GM23338 (cell line): Measurements from ENCODE around the gene RASSF6.

ENCODE experiments used
- CTCF ChIP-seq, 2 experiments: fragments of 200-600 bp in 1 of 2; sonication (generic) in 1 of 2; conservative IDR thresholded peaks; 2 replicates each; pipeline versions ENCODE4 v1.5.1 to v1.6.1; 2016 to 2017; ENCODE audit warnings: antibody characterized with exemption in 2 of 2, low read depth in 2 of 2, mild to moderate bottlenecking in 2 of 2, moderate library complexity in 1 of 2
- ETS1 ChIP-seq: IDR thresholded peaks from 2 replicates; pipeline ENCODE4 v1.6.1; 2016; ENCODE audit warnings: antibody characterized with exemption
- EZH2 ChIP-seq: fragments of 200-600 bp; sonication (generic); IDR thresholded peaks from one replicate; pipeline ENCODE4 v1.8.0; 2017; ENCODE audit warnings: antibody characterized with exemption, mild to moderate bottlenecking, low read depth; ENCODE audit not compliant: unreplicated experiment
- EZH2phosphoT487 ChIP-seq: fragments of 200-600 bp; sonication (generic); IDR thresholded peaks from one replicate; pipeline ENCODE4 v1.8.1; 2018; ENCODE audit warnings: antibody characterized with exemption; ENCODE audit not compliant: unreplicated experiment
- POLR2AphosphoS5 ChIP-seq: IDR thresholded peaks from 2 replicates; pipeline ENCODE4 v1.6.1; 2016; ENCODE audit warnings: antibody characterized with exemption, low read depth
- REST ChIP-seq: IDR thresholded peaks from one replicate; pipeline ENCODE4 v1.6.1; 2018; ENCODE audit warnings: antibody characterized with exemption; ENCODE audit not compliant: unreplicated experiment

GRCh38 chr4:73539386-73539785 lies 80.8 kb downstream of the RASSF6 start:
- TF ChIP-seq CTCF (conservative IDR thresholded peaks at IDR 0.05; ENCODE audit: low read depth in 2 of 2) (no peak), EZH2 (no peak), EZH2phosphoT487 (no peak), POLR2AphosphoS5 (no peak), REST (no peak), ETS1 (no peak)
